ENCODE data around the gene SCUBE3.

SCUBE3 gene

DNA sequence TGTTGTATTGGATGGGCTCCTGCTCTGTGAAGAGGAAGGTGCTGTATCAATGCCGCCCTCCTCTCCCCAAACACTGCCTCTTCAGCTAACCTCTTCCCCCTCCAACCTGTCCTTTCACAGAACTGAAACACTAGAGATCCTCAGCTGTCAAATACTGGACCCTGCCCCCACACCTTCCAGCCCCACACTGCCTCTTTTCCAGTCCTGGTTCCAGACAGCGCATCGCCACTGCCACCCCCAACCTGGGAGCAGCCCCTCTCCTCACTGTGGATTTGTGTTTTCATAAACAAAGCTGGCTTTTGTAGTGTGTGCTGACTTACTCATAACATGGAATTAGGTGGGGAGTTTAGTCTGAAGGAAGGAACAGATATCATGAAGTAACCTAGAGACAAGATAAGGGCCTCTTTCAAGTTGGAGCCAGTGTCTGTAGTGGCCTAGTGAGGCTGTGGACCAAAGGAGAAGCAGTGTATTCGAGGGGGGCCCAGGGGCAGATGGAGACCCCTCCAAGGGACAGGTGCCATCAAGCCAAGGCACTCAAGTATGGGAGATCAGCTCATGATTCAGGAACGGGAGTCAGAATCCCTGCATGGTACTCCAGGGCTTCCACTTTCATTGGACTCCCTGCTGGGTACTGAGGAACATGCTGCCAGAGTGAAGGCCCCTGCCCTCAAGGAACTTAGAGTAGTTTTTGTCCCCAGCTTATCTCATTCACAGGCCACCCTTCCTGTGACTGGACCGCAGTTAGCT, 2.1 kb downstream of the SCUBE3 start:
- Histone ChIP-seq H3K4me2 (ENCODE audit: insufficient read depth, low read length) (no peak overlapping the region), H3K4me1 (ENCODE audit: insufficient read depth, low read length) (no peaks in the 10 kb centered on the region), H3K36me3 (ENCODE audit: insufficient read depth, low read length) (peaks cover 3% of the 10 kb centered on the region; the same call in 1 of the 2 replicates), H3K9me3 (ENCODE audit: insufficient read depth, low read length, severe bottlenecking) (no peaks in the 10 kb centered on the region), H3K9ac (ENCODE audit: low read depth, low read length) (no peak overlapping the region), H3K79me2 (ENCODE audit: insufficient read depth, low read length) (no peaks in the 10 kb centered on the region), H3K27me3 (ENCODE audit: insufficient read depth, low read length, poor library complexity) (no peaks in the 10 kb centered on the region), H3K27ac (ENCODE audit: low read length) (no peak overlapping the region), H2AFZ (ENCODE audit: low read depth, low read length) (no peak overlapping the region), H3K4me3 (ENCODE audit: low read depth in 1 of 2, low read length in 2 of 2) (no peak overlapping the region), H4K20me1 (ENCODE audit: insufficient read depth, low read length) (peaks cover 7% of the 10 kb centered on the region; the same call in 1 of the 2 replicates)
- no peak for DNase-seq
- no peak for ATAC-seq (ENCODE audit: insufficient read depth, low read depth)
- TF ChIP-seq, protein P1, sequence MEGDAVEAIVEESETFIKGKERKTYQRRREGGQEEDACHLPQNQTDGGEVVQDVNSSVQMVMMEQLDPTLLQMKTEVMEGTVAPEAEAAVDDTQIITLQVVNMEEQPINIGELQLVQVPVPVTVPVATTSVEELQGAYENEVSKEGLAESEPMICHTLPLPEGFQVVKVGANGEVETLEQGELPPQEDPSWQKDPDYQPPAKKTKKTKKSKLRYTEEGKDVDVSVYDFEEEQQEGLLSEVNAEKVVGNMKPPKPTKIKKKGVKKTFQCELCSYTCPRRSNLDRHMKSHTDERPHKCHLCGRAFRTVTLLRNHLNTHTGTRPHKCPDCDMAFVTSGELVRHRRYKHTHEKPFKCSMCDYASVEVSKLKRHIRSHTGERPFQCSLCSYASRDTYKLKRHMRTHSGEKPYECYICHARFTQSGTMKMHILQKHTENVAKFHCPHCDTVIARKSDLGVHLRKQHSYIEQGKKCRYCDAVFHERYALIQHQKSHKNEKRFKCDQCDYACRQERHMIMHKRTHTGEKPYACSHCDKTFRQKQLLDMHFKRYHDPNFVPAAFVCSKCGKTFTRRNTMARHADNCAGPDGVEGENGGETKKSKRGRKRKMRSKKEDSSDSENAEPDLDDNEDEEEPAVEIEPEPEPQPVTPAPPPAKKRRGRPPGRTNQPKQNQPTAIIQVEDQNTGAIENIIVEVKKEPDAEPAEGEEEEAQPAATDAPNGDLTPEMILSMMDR (IDR thresholded peaks at IDR 0.05; ENCODE audit: borderline replicate concordance, extremely low read depth, low read length, poor library complexity, severe bottlenecking): no peak
- no peak for TF ChIP-seq EZH2 (IDR thresholded peaks at IDR 0.05; ENCODE audit: borderline replicate concordance, low read depth, low read length, severe bottlenecking)

DNA sequence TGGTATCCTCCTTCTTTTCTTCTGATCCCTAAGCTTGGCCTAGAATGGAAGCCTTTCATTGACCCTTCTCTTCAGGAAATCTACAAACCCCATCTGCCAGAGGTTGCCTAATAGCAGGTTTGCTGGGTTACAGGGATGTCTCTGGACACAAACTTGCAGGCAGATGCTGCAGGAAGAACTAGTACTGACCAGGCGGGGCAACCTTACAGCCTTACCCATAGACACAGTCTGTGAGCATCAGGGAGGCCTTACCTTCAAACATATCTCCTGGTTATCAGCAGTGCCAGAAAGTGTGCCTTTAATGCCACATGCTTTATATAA, 2.6 kb downstream of the SCUBE3 start:
- H3K36me3 ChIP-seq (ENCODE audit: insufficient read depth, low read length): peaks cover 3% of the 10 kb centered on the region; the same call in 1 of the 2 replicates
- H3K9me3 ChIP-seq (ENCODE audit: insufficient read depth, low read length, severe bottlenecking): no peaks in the 10 kb centered on the region
- no peaks in the 10 kb centered on the region for H3K27me3 ChIP-seq (ENCODE audit: insufficient read depth, low read length, poor library complexity)
- no peak overlapping the region for H3K4me3 ChIP-seq (ENCODE audit: low read depth in 1 of 2, low read length in 2 of 2)
- H3K9ac ChIP-seq (ENCODE audit: low read depth, low read length): no peak overlapping the region
- H2AFZ ChIP-seq (ENCODE audit: low read depth, low read length): no peak overlapping the region
- no peaks in the 10 kb centered on the region for H3K4me1 ChIP-seq (ENCODE audit: insufficient read depth, low read length)
- TF ChIP-seq, protein P1 (IDR thresholded peaks at IDR 0.05; ENCODE audit: borderline replicate concordance, extremely low read depth, low read length, poor library complexity, severe bottlenecking): no peak
- no peak for TF ChIP-seq EZH2 (IDR thresholded peaks at IDR 0.05; ENCODE audit: borderline replicate concordance, low read depth, low read length, severe bottlenecking)
- H3K27ac ChIP-seq (ENCODE audit: low read length): no peak overlapping the region
- peaks cover 7% of the 10 kb centered on the region; the same call in 1 of the 2 replicates for H4K20me1 ChIP-seq (ENCODE audit: insufficient read depth, low read length)
- no peak for ATAC-seq (ENCODE audit: insufficient read depth, low read depth)
- H3K79me2 ChIP-seq (ENCODE audit: insufficient read depth, low read length): no peaks in the 10 kb centered on the region
- no peak for DNase-seq
- no peak overlapping the region for H3K4me2 ChIP-seq (ENCODE audit: insufficient read depth, low read length)

DNA sequence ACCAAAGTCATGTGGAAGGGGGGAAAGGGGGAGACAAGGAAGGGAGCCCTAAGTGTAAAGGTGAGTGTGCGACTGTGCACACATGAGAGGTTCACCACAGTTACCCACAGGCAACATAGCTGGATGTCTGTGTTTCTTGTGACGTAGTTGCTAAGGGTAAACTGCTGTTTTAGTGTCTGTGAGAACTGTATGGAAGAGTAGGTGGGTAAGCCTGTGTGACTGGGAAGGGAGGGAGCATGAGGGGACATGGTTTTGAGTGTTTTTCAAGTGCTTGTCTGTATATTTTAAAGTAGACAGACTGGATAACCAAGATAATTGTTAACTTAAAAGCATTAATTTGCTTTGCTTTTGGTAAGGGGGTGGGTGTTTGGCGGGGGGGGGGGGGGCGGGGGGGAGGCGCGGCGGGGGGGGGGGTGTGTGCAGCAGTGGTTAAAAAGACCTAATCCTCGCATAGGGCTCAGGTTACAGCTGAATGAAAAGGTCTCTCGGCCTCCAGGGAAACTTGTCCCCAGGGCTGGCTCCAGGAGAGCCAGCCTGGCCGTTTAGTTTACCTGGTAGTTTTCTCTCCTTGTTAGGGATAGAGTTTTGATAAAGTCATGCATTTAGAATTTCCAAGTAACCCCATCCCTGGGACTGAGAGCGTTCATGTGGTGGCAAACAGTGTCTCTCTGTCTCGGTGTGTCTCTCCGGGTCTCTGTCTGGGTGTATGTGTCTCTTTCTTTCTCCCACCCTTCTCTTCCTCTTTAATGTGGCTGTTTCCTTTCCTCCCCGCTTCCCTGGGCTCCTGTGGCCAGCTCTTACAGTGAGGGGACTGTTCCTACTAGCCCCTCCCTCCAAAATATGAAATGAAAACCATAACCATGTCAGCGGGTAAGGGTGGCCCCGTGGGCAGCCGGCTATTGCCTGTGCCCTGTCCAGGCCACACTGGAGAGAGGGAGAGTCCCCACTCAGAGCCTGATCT, 3.4 kb downstream of the SCUBE3 start:
- ATAC-seq (ENCODE audit: insufficient read depth, low read depth) (no peak; the same call in 2 of the 3 replicates), DNase-seq (no peak)
- no peaks in the 10 kb centered on the region for H3K27me3 ChIP-seq (ENCODE audit: insufficient read depth, low read length, poor library complexity)
- H2AFZ ChIP-seq (ENCODE audit: low read depth, low read length): no peak overlapping the region
- H3K27ac ChIP-seq (ENCODE audit: low read length): no peak overlapping the region
- H3K79me2 ChIP-seq (ENCODE audit: insufficient read depth, low read length): no peaks in the 10 kb centered on the region
- H3K9ac ChIP-seq (ENCODE audit: low read depth, low read length): no peak overlapping the region
- H3K36me3 ChIP-seq (ENCODE audit: insufficient read depth, low read length): peaks cover 3% of the 10 kb centered on the region; the same call in 1 of the 2 replicates
- no peaks in the 10 kb centered on the region for H3K9me3 ChIP-seq (ENCODE audit: insufficient read depth, low read length, severe bottlenecking)
- H3K4me2 ChIP-seq (ENCODE audit: insufficient read depth, low read length): no peak overlapping the region
- H4K20me1 ChIP-seq (ENCODE audit: insufficient read depth, low read length): peaks cover 7% of the 10 kb centered on the region; the same call in 1 of the 2 replicates
- H3K4me1 ChIP-seq (ENCODE audit: insufficient read depth, low read length): no peaks in the 10 kb centered on the region
- H3K4me3 ChIP-seq (ENCODE audit: low read depth in 1 of 2, low read length in 2 of 2): no peak overlapping the region
- TF ChIP-seq, protein P1 (IDR thresholded peaks at IDR 0.05; ENCODE audit: borderline replicate concordance, extremely low read depth, low read length, poor library complexity, severe bottlenecking): no peak
- TF ChIP-seq EZH2 (IDR thresholded peaks at IDR 0.05; ENCODE audit: borderline replicate concordance, low read depth, low read length, severe bottlenecking): no peak
